ENCODE measurements around the gene COPZ1.

DNA sequence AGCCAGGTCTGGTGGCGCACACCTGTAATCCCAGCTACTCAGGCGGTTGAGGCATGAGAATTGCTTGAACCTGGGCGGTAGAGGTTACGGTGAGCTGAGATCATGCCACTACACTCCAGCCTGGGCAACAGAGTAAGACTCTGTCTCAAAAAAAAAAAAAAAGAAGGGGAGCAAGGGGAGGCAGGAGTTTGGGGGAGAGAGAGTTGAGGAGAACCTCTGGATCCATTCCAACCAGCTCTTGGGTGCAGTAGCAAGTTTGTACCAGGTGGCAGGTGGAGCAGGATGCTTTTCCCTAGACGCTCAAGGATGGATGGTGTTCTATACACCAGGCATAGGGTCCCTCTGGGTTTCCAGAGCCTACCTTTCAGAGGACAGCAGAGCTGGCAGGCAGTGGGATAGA lies 26.0 kb upstream of the COPZ1 start:
- TF ChIP-seq EZH2 (IDR thresholded peaks at IDR 0.05; ENCODE audit: insufficient read depth, poor library complexity, severe bottlenecking) (no peak), EZH2phosphoT487 (IDR thresholded peaks at IDR 0.05; ENCODE audit: insufficient read depth, low read depth) (no peak)

All from GM23248 (cell line).